OCI-LY1 (cell line): ENCODE measurements around the gene BMERB1.
"Not testable (repeated sequence)": the region's sequence is repeated elsewhere in the genome, so short reads cannot be mapped to it uniquely, and the experiment has no call there.

ENCODE experiments used
- EZH2 ChIP-seq: fragments of 200-600 bp; sonication (generic), shearing (Covaris generic); IDR thresholded peaks from 2 replicates; pipeline ENCODE4 v1.8.0; 2017; ENCODE audit warnings: borderline replicate concordance, mixed run types, mild to moderate bottlenecking, antibody characterized with exemption, low read length, moderate library complexity, mixed read lengths
- TF ChIP-seq, protein P1 (sequence below): fragments of 200-600 bp; sonication (generic), shearing (Covaris generic); IDR thresholded peaks from 2 replicates; pipeline ENCODE4 v1.5.1; 2017; ENCODE audit warnings: mild to moderate bottlenecking, antibody characterized with exemption, low read length, moderate library complexity, mixed read lengths

- TF ChIP-seq EZH2 = not testable (repeated sequence)
- TF ChIP-seq, protein P1, sequence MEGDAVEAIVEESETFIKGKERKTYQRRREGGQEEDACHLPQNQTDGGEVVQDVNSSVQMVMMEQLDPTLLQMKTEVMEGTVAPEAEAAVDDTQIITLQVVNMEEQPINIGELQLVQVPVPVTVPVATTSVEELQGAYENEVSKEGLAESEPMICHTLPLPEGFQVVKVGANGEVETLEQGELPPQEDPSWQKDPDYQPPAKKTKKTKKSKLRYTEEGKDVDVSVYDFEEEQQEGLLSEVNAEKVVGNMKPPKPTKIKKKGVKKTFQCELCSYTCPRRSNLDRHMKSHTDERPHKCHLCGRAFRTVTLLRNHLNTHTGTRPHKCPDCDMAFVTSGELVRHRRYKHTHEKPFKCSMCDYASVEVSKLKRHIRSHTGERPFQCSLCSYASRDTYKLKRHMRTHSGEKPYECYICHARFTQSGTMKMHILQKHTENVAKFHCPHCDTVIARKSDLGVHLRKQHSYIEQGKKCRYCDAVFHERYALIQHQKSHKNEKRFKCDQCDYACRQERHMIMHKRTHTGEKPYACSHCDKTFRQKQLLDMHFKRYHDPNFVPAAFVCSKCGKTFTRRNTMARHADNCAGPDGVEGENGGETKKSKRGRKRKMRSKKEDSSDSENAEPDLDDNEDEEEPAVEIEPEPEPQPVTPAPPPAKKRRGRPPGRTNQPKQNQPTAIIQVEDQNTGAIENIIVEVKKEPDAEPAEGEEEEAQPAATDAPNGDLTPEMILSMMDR = not testable (repeated sequence)
These were observed 38.5 kb upstream of the BMERB1 start, which contains the start of gene MPV17L for GRCh38 chr16:15395631-15396508.
